Activated CD4-positive, alpha-beta T cell treated with anti-CD3 and anti-CD28 coated beads, Interleukin-2, amount 50 U/mL, for 4 hours (primary cell): ENCODE data around the gene LPP.

Experiments
- DNase-seq, 2 experiments: peaks; one replicate each; pipeline ENCODE4 v3.0.0-alpha.2; 2020

Gene LPP

DNA sequence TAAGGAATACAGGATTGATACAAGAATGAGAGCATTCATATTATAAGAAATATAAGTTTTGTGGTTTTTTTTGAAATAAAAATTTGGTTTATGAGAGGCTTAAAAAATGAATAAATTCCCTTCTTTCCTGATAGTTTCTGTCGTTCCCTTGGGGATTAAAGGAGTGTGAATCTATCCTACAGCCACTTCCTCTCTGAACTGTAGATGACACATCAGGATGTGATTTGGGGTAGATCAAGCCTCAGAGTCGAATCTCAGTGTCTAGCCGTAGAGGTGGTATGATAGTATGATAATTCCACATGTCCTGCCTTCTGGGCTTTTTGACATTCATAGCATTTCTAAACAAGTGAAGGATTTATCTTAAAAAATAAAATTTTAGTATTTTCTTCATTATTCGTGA, 343.1 kb downstream of the LPP start:
- no peak for DNase-seq

DNA sequence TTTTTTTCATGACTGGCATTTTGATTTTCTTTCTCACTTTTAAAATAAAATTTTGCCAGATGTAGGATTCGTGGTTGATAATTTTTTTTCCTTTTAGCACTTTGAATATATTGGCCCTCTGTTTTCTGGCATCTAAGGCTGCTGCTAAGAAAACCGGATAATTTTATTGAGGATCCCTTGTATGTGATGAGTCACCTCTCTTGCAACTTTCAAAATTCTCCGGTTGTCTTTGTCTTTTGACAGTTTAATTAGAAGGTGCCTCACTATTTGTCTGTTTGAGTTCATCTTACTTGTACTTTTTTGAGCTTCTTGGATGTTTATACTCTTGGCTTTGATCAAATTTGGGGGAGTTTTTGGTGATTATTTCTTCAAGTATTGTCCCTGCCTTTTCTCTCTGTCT, 349.7 kb downstream of the LPP start:
- no peak for DNase-seq

DNA sequence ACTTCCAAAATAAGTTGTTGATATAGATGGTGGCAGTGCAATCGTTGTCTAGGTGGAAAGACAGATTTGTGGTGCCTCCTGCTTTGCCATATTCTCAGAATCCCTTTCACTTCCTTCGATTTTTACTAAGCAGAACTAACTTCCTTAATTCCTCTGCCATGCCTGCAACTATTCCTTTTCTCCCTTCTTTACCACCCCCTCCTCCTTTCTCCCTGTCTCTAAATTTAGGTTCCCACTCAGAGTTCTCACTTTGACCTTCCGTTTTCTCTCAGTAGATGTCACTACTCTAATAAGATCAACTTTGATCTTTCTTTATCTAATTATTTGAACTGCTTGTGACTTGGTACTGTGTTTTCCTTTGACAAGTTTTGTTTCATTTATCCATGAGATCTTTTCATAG, 351.2 kb downstream of the LPP start:
- no peak for DNase-seq

DNA sequence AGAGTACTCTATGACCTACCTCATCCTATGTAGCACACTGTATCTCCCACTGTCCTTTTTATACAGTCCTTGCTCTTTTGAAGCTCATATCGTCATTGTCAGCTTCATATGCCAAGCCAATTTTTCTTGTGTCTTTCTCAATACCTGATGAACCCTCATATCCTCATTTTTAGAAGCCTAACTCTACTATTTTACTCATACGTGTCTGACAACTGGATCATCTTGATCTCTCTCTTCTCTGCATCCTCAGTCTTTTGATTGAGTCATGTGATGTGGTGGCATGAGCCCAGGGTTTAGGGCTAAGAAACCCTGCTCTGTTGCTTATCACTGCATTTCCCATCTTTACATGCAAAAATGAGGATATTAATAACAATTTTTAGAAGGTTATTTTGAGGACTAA, 352.0 kb downstream of the LPP start:
- DNase-seq = no peak

DNA sequence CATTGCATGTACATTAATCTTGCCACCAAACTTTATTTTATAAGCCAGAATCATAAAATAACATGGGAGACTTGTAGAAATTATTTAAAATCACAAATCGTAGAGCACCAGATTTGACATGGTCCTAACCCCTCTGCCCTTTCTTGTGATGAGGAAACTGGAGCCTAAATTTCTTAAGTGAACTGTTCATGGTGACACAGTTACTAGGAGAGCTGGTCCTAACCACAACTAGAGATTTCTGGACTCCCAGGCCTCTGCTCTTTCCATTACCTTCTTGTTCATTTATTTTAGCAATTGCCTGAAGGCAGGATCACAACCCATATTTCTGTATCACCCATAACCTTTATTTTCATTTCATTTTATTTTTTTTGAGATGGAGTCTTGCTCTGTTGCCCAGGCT, 352.5 kb downstream of the LPP start:
- no peak for DNase-seq

DNA sequence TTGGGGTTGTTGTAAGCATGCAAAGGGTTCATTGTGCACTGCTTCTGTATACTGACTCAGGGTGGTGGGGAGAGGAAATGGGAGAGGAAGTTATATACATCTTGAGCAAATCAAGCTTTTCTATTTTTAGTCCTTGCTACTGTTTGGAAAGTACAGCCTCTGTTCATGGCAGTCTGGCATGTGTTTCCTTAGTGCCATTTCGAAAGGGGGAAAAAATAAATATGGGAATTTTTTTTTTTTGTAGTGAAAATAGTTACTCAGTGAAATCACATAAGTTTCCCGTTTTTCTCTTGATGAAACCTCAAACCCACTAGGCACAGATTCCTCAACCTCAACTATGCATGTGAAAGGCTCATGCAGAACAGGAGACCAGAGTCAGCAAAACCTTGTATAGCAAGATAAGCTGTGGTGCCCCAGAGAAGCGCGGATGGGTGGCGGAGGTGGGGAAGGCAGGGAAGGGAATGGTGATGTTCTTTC, 353.3 kb downstream of the LPP start:
- DNase-seq = no peak

DNA sequence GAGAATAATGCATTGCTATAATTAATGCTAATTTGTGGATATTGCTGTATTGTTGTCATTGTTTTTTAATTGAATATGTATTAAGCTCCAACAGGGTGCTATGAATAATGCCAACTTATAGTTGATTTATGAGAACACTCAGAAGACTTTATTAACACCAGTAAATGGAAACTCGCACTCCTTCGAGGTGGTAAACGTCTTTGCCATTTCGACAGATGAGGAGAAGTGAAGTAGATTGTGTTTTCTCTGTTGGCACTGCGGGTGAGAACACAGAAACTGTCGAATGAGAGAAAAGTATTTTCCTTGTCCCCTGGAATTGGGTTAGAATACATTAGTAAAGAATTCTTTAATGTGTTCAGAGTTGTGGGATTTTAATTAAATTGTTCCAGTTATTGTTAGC, 354.5 kb downstream of the LPP start:
- no peak for DNase-seq

DNA sequence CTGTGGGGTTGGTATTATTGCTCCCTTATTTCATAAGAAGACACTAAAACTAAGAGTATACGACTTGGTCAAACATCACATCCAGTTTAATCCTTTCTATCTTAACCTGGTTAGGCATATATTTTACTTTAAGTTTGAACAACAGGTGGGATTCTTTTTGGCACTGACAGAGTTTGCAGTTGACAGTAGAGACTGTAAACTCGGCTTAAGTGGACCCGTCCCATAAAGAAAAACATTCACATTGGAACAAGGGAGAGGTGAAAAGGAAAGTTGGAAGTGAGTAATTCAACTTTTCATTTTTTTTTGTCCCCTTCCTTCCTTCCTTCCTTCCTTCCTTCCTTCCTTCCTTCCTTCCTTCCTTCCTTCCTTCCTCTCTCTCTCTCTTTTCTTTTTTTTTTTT, 355.4 kb downstream of the LPP start:
- DNase-seq = no peak

DNA sequence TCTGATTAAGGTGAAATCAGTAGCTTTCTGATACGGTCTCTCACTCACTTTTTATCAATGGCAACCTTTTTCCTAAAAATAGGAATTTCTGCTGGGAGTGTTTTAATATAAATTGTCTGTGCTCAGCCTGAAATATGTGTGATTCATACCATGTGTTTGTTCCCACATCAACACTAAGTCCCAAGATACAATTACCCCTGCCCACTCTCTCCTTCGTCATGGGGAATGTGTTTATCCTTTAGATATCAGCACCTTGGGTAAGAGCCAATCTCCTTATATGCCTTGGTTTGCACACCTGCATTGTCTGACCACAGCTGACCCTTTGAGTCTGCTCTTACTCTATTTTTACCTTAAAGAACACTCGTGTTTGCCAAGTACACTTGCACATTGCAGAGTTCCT, 356.4 kb downstream of the LPP start:
- no peak for DNase-seq

DNA sequence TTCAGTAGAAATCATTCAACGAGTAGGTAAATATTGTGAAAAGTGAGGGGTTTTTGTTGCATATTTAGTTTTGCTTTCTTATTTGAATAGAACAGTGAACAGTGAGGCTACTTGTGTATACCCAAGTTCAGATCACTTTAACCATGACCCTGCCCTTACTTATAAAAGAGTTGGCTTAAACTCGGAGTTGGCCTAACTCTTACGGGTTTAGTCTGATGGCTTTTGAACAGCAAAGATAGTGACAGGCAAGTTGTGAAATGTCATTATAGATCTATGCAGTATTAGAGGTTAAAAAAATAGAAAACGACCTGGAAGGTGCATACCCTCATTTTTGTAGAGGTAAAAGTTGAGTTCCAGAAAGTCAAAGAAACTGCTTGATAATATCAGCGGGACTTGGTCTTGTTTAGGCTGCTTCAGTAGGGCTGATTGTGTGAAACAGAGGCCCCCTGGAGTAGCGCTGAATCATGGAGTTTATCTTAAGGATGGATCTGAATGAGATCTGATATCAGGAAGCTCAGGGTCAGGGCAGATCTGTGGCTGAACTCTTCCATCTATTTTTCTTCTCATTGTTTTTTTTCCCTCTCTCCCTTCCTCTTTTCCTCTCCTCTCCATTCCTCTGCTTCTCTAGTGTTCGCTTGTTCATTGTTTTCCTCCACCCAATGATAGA, 359.8 kb downstream of the LPP start:
- no peak for DNase-seq

DNA sequence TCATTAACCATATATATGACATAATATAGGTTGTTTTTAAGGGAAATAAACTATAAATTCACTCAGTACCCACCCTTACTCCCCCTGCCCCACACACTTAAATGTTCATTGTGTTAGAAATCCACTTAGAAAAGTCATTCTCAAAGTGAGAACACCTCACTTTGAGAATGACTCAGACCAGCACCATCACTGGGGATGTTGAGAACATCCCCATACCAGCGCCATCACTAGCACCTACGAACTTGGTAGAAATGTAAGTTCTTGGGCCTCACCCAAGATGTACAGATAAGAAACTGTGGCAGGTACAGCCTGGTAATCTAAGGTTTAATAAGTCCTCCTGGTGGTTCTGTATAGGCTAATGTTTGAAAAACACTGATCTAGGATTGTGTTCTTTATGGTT, 362.6 kb downstream of the LPP start:
- DNase-seq = no peak

DNA sequence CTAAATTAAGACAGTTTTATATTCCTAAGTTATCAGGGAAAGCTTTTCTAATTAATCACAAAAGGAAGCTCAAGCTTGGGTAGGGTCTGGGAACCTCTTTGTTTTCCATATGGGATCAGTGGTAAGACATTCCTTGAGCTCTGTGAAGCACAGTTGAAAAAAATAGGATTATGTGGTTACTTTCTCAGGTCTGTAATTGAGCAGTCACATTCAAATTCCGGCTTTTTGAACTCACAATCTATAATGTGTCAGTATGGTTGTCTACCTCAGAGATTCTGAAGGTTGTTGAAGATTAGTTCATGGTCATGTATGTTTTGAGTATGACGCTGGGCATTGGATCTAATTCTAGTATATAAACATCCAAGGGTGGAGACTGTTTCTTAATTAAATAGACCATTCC, 364.5 kb downstream of the LPP start:
- no peak for DNase-seq

DNA sequence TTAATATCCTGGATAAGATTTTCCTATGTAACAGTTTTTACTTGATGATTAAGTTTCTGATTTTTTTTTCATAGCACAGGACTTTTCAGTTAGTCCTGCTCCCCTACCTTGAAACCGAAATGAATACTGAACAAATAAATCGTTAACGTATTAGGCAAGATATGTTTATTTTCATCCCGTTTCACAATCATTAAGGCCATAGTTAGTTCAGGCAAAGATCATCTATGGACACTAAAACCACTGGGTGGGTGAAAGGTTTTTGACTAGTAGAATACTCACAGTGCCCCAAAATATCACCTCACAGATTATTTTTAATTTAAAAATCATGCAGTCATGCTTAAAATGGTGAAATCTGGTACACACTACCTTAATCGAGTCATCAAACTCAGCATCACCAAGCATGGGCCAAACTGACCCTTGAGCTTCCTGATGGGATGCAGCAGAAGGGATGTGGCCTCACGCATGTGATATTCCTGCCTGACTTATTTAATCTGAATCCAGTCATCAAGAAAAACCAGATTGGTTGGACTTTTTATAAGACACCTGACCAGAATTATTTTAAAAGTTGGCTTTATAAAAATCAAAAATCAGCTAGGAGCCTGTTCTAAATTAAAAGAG, 365.0 kb downstream of the LPP start:
- no peak for DNase-seq

DNA sequence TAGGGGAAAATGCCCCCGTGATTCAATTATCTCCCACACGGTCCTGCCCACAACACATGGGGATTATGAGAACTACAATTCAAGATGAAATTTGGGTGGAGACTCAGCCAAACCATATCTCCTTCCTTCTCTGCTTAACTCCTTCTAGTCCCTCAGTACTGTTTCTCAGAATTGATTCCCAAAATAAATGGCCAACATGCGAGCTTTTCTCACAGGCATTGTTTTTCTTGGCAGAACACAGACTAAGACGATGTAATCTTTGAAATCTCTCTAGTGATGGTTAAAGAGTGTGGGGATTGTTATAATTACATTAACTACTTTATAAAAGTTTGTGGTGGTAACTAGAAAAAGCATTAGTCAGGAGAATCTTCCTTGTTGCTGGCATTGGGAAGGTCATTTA, 366.5 kb downstream of the LPP start:
- no peak for DNase-seq

DNA sequence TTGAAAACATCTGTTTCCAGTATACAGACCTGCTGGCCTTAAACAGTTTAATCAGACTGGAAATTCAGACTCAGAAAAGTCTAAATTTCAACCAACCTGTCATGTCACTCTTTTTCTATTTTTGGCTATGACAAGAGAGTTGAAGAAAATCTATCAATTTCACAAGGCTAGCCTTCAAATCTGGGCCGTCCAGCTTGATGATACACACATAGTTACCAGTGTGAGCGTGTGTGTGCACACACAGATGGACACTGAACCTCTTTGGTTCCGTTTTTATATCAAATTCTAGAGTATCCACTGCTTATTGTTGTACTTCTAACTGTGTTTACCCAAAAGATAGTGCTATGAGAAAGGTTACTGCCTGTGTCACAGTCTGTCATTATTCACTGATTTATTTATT, 368.2 kb downstream of the LPP start:
- no peak for DNase-seq

DNA sequence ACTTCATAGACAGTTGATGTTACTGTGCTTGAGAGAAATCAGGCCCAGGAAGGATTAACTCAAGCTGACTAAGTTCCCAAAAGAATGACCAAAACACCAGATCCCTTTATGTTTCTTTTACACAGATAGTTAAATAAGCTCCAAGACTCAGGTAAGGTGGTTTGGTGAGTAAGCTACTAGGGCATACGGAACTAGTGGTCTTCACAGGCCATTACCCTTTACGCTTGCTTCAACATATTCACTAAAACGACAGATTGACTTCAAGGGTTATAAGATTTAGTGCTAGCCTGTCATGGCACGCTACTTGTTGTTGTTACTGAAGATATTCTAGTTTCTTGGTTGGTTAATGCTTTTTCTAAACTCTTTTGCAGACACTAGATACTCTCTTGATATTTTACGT, 369.3 kb downstream of the LPP start:
- DNase-seq = no peak

DNA sequence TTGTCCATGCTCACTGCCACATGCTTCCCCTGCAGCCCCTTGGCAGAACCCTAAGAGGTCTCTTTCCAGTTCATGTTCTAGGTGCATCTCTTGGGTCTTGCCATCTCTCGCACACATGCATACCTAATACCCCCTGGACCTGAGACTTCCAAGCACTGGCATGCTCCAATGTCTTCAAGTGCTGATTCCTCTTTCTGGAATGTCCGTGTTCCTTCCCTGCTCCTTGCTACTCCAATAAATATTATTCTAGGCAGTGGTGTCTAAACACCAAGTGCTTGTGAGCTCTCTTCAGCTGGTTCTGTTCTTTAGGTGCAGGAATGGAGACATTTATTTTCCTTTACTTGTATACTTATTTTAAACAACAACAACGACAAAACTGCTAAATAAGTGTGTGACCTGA, 370.1 kb downstream of the LPP start:
- no peak for DNase-seq

DNA sequence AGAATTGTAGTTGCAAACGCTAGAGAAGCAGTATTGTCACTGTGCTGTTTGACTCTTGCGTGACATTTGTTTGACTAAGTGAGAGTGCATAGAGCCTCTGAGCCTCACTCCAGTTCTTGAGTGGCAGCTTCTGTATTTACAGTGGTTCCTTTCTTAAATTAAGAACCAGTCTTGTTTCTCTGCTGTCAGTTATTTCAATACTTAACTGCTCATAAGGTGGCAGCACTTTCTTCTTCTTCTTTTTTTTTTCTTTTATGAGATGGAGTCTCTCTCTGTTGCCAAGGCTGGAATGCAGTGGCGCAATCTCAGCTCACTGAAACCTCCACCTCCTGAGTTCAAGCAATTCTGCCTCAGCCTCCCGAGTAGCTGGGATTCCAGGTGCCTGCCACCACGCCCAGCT, 372.1 kb downstream of the LPP start:
- DNase-seq = no peak

DNA sequence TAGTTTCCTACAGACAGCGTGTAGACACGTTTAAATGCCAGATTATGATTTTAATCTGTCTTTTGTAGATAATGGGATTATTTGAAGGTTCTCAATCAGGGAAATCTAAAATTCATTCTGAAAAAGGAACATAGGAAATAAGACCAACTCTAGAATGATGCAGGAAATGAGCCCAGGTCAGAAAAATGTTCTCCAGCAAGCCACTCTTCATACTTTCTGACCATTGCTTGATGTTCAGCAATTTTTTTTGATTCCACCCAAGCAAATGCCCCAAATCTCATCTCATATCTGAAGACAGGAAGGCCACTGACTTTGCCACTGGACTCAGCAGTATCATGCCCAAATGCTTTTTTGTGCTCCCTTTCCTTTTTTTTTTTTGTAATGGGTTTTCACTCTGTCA, 373.4 kb downstream of the LPP start:
- no peak for DNase-seq

DNA sequence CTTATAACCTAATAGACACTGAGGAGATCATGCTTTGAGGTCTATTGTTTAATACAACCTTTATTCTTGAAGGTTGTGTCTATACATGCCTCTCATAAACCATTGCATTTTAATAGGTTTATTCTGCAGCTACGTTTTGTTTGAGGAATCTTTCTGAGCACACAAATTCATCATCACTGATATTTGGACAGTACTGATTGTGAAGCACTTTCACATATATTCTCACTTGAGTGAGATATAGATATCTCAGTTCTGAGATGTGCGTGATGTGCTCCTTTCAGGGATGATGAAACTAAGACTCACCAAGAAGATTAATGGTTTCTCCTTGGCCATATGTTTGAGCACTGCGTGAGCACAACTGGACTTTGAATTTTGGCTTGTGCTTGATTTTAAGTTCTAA, 374.4 kb downstream of the LPP start:
- no peak for DNase-seq

DNA sequence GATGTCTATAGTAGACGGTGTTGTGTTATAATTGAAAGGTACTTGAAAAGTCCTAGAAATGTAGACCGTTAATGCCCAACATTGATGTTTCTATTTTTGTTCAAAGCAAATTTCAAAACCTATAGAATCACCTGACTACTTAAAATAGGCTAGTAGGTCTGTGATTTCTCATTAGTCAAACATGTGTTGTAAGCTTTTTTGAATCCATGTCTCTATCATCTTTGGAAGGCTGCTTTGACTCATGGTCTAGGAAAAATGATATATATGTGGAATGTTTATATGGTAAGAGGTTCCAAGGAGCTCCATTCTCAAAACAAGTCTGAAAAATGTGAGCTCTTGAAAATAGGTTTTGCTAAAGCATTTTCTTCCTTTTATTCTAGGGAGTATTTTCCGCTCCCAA, 375.3 kb downstream of the LPP start:
- DNase-seq = no peak

DNA sequence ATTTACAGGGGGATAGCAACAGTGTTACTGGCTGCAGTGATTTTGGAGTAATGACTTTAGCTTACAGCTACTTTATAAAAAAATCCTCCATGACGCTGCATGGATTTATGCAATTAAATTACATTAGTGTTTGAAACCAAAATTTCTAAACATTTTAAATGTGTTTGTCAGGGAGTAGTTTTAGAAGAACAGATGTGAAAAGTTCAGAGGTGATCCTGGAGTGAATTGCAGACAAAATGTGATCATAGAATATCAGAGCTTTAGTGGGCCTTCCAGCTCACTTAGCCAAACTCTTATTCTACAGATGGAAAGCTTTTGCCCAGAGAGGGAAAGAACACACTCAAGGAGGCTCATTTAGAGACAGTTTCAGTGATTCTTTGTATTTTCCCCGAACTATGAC, 376.3 kb downstream of the LPP start:
- DNase-seq = no peak

DNA sequence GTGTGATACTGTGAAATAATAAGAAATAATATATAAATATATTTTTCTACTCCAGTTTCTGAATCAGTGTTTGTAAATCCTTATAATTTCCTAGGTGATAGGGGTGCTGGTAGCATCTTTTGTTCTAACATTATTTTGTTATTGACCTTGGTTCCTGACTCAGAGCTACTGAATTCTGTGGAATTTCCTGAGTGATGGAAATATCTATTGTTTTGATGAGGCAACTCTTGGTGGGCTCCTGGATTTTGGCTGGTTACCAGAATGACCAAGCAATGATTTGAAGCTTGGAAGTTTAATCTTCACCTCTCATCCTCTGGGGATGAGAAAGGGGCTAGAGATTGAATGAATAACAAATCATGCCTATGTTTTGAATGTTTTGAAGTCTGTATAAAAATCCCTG, 377.3 kb downstream of the LPP start:
- DNase-seq = no peak

DNA sequence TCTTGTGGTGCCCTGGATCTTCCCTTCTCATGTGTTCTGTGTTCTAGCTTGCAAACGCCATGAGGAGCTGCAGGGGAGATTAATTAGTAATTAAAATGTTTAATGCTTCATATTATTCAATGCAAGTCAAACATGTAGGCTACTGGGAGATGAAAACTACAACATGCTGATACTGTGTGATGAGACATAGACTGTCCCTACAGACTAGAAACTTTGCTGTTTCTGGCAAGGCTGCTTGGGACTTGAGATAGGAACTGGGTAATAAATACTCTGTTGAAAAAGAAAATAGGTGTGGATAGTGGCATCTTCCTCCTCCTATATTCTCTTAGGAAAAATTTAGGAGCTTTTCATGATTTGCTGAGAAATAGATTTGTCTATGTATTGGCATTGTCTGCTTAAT, 379.2 kb downstream of the LPP start:
- DNase-seq = no peak

DNA sequence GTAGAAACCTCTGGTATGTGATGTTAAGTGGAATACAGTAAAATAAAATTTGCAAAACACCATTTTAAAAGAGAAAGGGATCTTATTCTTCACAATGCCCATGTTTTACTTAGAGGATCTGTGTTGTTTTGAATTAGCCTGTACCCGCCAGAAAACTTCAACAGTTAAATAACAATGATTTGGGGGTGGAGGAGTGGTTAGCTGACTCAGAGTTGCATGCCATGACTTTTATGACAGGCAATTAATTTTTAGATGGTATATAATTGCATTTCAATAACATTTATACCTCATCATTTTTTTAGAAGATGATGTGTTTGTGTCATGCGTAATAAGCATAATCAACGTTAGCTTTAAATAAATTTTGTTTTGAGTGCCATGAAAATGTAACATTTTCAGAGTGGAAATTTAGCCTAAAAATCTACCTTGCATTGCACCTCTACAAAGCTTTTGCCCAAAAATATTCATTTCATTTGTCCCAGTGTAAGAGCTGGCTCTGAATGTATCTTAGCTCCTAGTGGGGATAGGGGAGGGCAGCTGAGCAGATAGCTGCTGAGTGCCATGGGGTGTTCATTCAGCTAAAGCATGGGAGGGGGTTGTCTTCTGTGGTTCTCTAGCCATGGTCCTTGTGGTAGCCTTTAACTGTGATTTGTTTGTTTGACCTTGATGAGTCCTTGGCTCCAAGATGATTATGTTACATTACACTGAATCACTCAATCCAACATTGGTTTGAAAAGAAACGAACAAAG, 379.8 kb downstream of the LPP start:
- DNase-seq = no peak
